LNCaP clone FGC (cell line): ENCODE results near the gene ANO2.
A peak's percentile ranks its signal among the peaks of the same experiment; 100 is the strongest.

ENCODE experiments used
- DNase-seq: peaks from one replicate; pipeline ENCODE4 v3.0.0-alpha.2; 2011; ENCODE audit warnings: low read depth
- H3K4me3 ChIP-seq: 2 replicates; pipeline ENCODE4 v1.5.1; 2011; ENCODE audit warnings: mild to moderate bottlenecking, low read depth, low read length, control low read depth
- CTCF ChIP-seq: IDR thresholded peaks from 2 replicates; pipeline ENCODE4 v1.5.1; 2012; ENCODE audit warnings: mild to moderate bottlenecking; ENCODE audit not compliant: control insufficient read depth, insufficient read depth; ENCODE audit errors: extremely low read depth

ANO2 gene

GRCh38 chr12:5904441-5904840 is 40.6 kb downstream of the ANO2 start:
- DNase-seq, result no peak
- H3K4me3 ChIP-seq, result no peak overlapping the region
- TF ChIP-seq CTCF, result no peak

- no peak overlapping the region for H3K4me3 ChIP-seq
- DNase-seq, result no peak
- no peak for TF ChIP-seq CTCF
Observed at GRCh38 chr12:5902736-5903135, 42.3 kb downstream of the ANO2 start.

- no peak for TF ChIP-seq CTCF
- H3K4me3 ChIP-seq, result no peak overlapping the region
- DNase-seq, result no peak
Observed at GRCh38 chr12:5901416-5901815, 43.6 kb downstream of the ANO2 start.

GRCh38 chr12:5900533-5901205 is 44.4 kb downstream of the ANO2 start:
- H3K4me3 ChIP-seq, result no peak overlapping the region
- DNase-seq, result no peak
- no peak for TF ChIP-seq CTCF

- TF ChIP-seq CTCF, result no peak
- no peak for DNase-seq
- H3K4me3 ChIP-seq, result no peak overlapping the region
Observed at GRCh38 chr12:5900076-5900475, 45.0 kb downstream of the ANO2 start.

- TF ChIP-seq CTCF, result no peak
- H3K4me3 ChIP-seq, result no peak overlapping the region
- no peak for DNase-seq
Observed at GRCh38 chr12:5899675-5900074, 45.4 kb downstream of the ANO2 start.

- DNase-seq, result no peak
- TF ChIP-seq CTCF, result peak; percentile 51
- no peak overlapping the region for H3K4me3 ChIP-seq
Observed at GRCh38 chr12:5898874-5899273, 46.2 kb downstream of the ANO2 start.
